B cell (primary cell): ENCODE results near the gene HECTD1.

Experiments used
- CTCF ChIP-seq: fragments of 200-600 bp; IDR thresholded peaks from one replicate; pipeline ENCODE4 v1.8.0; 2022; ENCODE audit warnings: antibody characterized with exemption, mild to moderate bottlenecking
- EZH2 ChIP-seq: IDR thresholded peaks from 2 replicates; pipeline ENCODE4 v1.6.1; 2012; ENCODE audit warnings: borderline replicate concordance, low read depth, mild to moderate bottlenecking, moderate library complexity, low read length; ENCODE audit not compliant: insufficient read depth, poor library complexity, severe bottlenecking

- no peak for TF ChIP-seq EZH2
- no peak for TF ChIP-seq CTCF
Measured at GRCh38 chr14:31223331-31223730, 15.7 kb upstream of the HECTD1 start.
